ENCODE results near the gene RAC2.

Gene RAC2

DNA sequence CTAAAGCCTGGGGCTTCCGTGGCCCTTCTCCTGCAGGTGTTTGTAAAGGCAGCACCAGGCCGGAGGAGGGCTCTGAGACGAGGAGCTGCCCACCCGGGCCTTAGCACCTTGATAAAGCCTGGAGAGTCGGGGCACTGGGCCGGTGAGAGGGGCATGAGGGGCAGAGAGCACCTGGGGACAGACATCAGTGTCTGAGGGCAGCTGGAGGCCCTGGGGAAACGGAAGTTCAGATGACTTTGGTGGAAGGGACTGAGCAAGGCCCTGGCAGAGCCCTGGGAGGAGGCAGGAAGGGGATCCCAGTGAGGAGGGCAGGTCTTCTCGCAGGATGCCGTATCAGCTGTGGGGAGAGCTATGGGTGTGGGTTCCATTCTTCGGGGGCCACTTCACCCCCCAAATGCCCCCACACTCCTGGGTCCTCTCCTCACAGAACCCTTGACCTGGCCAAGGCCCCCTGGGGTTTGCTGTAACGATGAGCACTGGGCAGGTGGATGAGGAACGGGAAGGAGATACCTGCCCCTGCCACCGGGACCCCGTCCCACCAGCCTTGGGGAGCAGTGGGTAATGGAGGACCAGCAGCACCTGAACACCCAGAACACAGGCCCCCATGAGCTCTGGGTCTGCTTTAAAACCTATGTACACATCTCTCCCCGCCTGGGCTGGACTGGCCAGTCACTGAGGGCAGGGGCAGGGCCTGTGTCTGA, 63.4 kb downstream of the RAC2 start:
- no peak for DNase-seq (ENCODE audit: low read depth)
- TF ChIP-seq, protein P1, sequence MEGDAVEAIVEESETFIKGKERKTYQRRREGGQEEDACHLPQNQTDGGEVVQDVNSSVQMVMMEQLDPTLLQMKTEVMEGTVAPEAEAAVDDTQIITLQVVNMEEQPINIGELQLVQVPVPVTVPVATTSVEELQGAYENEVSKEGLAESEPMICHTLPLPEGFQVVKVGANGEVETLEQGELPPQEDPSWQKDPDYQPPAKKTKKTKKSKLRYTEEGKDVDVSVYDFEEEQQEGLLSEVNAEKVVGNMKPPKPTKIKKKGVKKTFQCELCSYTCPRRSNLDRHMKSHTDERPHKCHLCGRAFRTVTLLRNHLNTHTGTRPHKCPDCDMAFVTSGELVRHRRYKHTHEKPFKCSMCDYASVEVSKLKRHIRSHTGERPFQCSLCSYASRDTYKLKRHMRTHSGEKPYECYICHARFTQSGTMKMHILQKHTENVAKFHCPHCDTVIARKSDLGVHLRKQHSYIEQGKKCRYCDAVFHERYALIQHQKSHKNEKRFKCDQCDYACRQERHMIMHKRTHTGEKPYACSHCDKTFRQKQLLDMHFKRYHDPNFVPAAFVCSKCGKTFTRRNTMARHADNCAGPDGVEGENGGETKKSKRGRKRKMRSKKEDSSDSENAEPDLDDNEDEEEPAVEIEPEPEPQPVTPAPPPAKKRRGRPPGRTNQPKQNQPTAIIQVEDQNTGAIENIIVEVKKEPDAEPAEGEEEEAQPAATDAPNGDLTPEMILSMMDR (IDR thresholded peaks at IDR 0.05; ENCODE audit: control insufficient read depth, insufficient read depth, low read depth, low read length, missing control alignments): no peak
- no peak overlapping the region for H3K4me3 ChIP-seq (ENCODE audit: control insufficient read depth, low read depth, low read length)

DNA sequence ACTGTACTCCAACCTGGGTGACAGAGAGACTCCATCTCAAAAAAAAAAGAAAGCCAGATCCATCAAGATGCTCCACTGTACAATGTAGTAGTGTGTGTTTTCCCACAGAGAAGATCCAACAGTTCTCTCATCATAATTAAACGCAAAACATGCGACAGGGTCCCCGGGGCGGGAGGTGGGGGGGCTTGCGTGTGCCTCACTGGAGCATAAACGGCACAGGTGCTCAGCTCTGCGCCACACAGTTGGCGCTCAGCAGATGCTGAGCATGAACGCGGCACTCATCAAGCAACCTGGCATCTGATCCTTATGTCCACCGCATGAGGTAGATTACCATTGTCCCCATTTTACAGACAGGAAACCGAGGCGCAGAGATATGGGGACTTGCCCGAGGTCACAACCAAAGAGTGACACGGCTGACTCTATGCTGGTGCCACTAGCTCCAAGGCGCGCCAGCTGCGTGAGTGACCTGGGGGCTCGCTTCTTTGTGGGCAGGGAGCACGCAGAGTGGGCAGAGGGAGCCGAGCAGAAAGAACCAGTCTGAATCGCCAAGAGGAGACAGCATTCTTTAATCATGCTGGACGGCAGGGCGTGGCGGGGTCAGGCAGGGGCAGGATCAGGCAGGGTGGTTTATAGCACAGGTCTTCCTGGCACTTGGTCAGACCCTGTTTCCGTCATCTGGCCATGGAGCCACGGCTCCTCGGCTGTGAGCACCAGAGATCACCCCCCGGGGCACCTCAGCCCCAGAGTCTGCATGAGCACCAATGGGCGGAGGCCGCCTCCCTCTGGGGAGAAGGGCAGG, 64.2 kb downstream of the RAC2 start:
- H3K4me3 ChIP-seq (ENCODE audit: control insufficient read depth, low read depth, low read length): no peak overlapping the region

DNA sequence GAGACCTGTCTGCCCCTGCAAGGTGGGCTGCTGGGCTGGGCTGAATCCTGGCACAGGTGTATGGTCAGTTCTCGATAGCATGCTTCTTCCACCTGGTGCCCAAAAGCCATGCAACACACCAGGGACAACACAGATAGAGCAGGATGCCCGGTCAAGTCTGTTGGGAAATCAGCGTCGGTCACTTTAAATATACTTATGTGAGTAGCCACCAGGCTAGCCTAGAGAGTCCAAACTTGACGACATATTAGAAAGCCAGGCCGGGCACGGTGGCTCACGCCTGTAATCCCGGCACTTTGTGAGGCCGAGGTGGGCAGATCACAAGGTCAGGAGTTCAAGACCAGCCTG, 65.0 kb downstream of the RAC2 start:
- DNase-seq (ENCODE audit: low read depth): no peak
- TF ChIP-seq, protein P1 (IDR thresholded peaks at IDR 0.05; ENCODE audit: control insufficient read depth, insufficient read depth, low read depth, low read length, missing control alignments): no peak

More for the DNA sequence above, 64.2 kb downstream of the RAC2 start:
- DNase-seq (ENCODE audit: low read depth): no peak
- TF ChIP-seq, protein P1 (IDR thresholded peaks at IDR 0.05; ENCODE audit: control insufficient read depth, insufficient read depth, low read depth, low read length, missing control alignments): no peak

DNA sequence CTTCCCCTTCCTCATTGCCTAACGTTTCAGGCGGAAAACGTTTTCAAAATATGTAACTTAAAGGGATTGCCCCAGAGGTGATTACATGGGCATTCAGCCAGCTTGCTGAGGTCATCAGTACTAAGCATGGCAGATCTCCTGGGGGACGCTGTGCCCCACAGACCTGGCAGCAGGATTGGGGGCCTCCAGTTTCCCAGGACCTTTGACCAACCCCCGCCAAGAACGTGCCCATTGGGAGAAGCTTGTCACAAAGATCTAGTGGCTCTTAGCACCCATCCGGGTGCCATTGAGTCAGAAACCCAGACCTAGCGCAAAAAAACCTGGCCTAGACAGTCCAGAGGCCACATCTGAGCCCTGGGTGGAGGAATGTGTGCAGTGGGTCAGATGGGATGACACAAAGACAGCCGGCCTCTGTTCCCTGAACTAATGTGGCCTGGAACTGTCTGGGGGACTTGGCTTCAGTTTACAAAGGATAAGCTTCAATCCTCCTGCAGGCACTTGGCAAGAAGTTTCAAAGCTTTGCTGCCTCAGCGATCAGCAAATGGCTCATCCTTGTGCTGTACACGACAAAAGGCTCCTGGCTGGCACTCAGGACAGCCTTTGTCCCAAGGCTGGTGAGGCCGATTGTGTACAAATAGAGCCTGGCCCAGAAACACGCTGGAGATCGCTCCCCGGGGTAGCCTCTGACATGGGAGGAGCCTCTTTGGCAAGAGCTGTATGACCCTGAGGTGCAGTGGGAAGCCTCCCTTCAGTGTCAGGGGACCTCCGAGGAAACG, 65.5 kb downstream of the RAC2 start:
- H3K4me3 ChIP-seq (ENCODE audit: control insufficient read depth, low read depth, low read length): no peak overlapping the region
- DNase-seq (ENCODE audit: low read depth): no peak
- TF ChIP-seq, protein P1 (IDR thresholded peaks at IDR 0.05; ENCODE audit: control insufficient read depth, insufficient read depth, low read depth, low read length, missing control alignments): no peak

More for the DNA sequence above, 65.0 kb downstream of the RAC2 start:
- no peak overlapping the region for H3K4me3 ChIP-seq (ENCODE audit: control insufficient read depth, low read depth, low read length)

DNA sequence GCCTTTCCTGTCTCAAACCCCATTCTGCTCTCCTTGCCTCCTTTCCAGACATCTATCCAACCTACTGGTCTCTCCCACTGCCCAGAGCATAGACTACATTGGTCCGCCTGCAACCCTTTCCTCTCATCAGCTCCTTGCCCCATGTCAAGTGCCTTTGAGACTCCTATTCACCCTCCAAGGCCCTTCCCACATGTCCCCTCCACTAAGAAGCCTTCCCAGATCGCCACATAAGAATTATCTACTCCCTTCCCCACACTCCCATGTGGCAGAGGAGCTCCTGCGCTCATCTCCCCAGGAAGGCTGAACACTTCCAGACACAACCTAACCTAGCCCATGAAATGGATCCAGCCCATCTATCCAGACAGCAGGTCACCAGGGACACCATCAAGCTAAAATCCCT, 66.3 kb downstream of the RAC2 start:
- no peak overlapping the region for H3K4me3 ChIP-seq (ENCODE audit: control insufficient read depth, low read depth, low read length)
- DNase-seq (ENCODE audit: low read depth): no peak
- TF ChIP-seq, protein P1 (IDR thresholded peaks at IDR 0.05; ENCODE audit: control insufficient read depth, insufficient read depth, low read depth, low read length, missing control alignments): no peak

DNA sequence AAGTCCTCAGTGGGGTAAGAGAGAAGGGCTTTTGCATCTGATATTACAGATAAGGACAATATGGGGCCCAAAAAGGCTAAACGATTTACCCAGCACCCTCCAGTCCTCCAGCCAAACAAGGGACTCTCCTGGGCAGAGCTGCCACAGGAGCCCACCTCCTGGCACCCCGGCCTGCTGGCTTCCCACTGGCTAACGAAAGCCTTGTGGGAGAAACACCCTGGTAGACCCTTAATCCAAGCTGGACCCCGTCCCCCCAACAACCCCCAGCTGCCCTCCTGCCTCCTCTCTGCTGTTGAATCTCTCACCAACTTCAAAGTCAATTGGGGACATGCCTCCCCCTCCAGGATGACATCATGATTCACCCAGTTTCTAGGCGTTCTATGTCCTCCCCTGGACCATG, 66.8 kb downstream of the RAC2 start:
- TF ChIP-seq, protein P1 (IDR thresholded peaks at IDR 0.05; ENCODE audit: control insufficient read depth, insufficient read depth, low read depth, low read length, missing control alignments): no peak
- H3K4me3 ChIP-seq (ENCODE audit: control insufficient read depth, low read depth, low read length): no peak overlapping the region
- DNase-seq (ENCODE audit: low read depth): no peak

Data from AG09309 (cell line).